Stimulated activated CD8-positive, alpha-beta memory T cell treated with anti-CD3 and anti-CD28 coated beads, Interleukin-12 subunit alpha, Interleukin-12 subunit beta, amount 100 ng/mL, for 1 hour (primary cell): Measurements from ENCODE around the gene LRRC27.
"Not testable (repeated sequence)": the region's sequence is repeated elsewhere in the genome, so short reads cannot be mapped to it uniquely, and the experiment has no call there.

Experiments used
- DNase-seq: peaks from one replicate; pipeline ENCODE4 v3.0.0-alpha.2; 2020; ENCODE audit warnings: low read depth

Gene LRRC27

GRCh38 chr10:132314881-132315280 lies 17.1 kb upstream of the LRRC27 start:
- DNase-seq = not testable (repeated sequence)

- DNase-seq = no peak
Observed at GRCh38 chr10:132316133-132316532, 15.9 kb upstream of the LRRC27 start.

DNA sequence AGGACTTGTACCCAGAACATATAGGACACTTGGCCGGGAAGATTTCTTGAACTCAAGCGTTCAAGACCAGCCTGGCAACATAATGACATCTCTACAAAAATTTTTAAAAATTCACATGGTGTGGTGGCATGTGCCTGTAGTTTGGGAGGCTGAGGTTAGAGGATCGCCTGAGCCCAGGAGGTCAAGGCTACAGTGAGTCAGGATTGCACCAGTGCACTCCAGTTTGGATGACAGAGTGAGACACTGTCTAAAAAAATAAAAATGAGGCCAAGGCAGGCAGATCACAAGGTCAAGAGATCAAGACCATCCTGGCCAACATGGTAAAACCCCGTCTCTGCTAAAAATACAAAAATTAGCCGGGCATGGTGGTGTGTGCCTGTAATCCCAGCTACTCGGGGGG lies 14.5 kb upstream of the LRRC27 start:
- not testable (repeated sequence) for DNase-seq

- no peak for DNase-seq
Observed at GRCh38 chr10:132319853-132320653, 11.9 kb upstream of the LRRC27 start.

GRCh38 chr10:132320654-132321469 lies 11.1 kb upstream of the LRRC27 start:
- no peak for DNase-seq

- no peak for DNase-seq
Observed at GRCh38 chr10:132321726-132322125, 10.3 kb upstream of the LRRC27 start.

DNA sequence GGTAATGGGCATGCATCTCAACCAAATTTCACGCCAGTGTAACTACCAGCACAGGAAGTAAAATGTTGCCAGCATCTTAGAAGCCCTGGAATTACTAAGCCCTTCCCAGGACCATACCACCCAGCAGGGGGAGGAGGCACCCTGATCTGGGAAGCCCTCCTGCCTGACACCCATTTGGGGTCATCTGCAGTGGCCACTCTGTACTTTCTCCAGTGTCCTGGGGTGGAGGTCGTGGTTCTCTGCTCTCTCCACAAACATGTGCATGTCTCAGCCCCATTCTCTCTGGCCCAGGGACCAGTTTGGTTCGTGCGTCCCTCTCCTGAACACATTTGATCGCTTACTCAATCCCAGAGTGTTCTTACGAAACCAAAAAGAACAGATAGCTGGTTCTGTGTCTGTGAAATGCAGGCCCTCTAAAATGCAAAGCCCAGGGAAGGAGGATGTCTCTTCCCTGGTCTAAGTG lies 9.4 kb upstream of the LRRC27 start:
- DNase-seq = no peak

- DNase-seq = no peak
Observed at GRCh38 chr10:132324186-132324585, 7.8 kb upstream of the LRRC27 start.

- DNase-seq = no peak
Observed at GRCh38 chr10:132326344-132326889, 5.6 kb upstream of the LRRC27 start.

DNA sequence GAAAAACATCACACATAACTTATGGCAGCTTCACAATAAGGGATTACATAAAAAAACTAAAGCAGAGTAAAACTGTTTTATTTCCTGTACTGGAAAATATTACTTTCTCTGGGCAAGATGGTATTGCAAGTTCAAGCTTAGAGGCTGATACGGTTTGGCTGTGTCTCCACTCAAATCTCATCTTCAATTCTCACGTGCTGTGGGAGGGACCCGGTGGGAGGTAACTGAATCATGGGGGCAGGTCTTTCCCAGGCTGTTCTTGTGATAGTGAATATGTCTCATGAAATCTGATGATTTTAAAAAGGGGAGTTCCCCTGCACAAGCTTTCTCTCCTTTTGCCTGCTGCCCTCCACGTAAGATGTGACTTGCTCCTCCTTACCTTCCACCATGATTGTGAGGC lies 5.1 kb upstream of the LRRC27 start:
- DNase-seq = no peak

- DNase-seq = no peak
Observed at GRCh38 chr10:132328106-132328505, 3.9 kb upstream of the LRRC27 start.

DNA sequence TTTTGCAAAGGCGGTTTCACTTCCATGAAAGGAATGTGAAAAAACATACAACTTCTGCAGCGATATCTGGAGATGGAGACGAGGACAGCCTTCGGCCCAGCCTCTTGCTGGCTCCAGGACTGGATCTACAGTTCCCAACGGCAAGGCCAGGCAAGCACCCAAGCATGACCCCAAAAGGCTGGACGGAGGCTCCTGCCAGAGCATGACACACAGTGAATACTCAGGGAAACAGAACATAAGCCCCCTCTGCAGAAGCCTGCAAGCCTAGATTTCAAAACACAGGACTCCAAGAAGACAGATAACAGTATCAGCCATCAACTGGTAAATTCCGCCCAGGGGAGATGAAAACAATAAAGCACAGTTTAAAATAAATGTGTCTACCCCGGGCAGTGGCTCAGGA lies 3.3 kb upstream of the LRRC27 start:
- DNase-seq = no peak

DNA sequence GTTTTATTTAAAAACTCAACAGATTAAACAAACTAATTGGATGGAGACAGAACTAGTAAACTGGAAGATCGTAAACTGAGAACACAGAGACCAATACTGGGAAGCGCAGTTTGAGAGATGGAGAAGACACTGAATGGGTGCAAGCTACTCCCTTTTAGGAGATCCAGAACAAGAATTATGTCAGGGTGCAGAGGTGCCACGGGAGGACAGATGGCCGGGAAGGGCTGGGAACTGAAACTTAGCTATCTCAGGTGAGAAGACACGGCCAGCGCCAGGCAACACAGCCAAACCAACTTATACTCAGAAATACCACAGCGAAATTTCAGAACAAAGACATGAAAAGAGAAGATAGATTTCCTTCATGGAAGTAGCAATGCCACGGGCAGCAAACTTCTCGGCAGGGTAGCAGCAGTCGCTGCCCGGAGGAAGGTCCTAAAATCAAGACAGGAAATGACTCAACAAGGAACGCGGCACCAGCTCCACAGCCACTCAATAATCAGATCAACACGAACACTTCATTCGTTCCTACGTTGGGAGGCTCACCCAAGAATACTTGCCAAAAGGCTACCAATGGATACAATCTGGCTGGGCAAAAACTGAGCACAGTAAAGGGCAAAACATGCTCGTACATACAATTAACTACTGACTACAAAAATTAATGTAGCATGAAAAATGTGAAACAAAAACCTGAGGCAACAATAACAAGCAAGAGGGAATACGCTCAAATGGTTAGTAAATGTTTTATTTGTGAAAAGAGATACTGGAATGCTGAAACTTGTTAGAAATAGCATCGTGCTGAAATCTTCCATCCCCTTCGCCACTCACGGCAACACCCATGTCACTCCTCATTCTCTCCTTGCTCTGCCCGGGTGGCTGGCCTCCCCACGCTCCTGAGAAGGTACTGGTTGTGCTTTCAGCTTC lies 2.2 kb upstream of the LRRC27 start:
- peak; percentile 20 for DNase-seq

DNA sequence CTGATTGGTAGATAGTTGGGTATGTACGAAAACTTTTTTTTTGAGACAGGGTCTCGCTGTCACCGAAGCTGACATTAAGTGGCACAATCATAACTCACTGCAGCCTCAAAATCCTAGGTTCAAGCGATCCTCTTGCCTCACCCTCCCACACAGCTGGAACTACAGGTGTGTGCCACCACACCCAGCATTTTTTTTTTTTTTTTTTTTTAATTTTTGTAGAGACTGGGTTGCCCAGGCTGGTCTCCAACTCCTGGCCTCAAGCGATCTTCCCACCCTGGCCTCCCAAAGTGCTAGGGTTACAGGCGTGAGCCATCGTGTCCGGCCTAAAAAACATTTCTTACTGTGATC lies 1.5 kb upstream of the LRRC27 start:
- no peak for DNase-seq

DNA sequence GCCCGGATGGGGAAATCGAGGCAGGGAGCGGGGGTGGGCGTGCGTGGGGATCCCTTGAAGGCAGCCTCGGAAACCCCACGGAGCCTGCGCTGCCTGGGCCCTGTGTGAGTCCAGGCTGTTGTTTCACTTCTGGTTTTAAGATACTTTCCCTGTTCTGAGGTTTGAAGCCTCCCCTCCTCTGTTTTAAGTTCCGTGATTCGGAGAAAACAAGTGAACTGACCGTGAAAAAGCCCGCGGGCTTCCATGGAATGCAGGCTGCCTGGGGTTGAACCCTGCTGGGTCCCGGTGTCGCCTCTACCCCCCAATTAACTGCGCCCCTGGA lies 401 bp downstream of the LRRC27 start:
- DNase-seq = no peak

- no peak for DNase-seq
Observed at GRCh38 chr10:132333386-132333785, 1.4 kb downstream of the LRRC27 start.

DNA sequence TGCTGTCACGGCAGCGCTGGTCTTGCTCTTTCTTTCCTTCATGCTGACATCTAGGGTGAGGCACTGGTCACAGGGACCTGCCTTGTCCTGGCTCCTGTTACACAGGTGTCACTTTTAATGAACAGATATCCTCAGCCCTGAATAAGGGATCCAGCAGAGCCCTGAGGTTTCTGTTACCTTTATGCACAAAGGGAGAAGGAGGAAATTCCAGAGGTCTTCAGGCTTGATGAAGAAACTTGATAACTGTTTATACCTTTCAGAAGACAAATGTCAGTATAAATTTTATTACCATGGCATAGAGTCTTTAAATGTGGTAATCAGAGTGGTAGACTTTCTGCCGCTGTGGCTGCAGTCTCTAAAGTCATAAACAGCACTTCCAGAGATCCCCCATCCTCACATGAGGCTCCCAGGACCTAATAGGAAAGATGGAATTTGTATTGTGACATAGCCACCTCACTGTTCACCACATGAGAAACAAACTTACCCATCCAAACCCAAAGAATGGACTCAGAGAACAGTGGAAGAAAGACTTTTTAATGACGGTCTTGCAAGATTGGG lies 2.7 kb downstream of the LRRC27 start:
- no peak for DNase-seq

- DNase-seq = peak; percentile 13
Observed at GRCh38 chr10:132335189-132336063, 3.4 kb downstream of the LRRC27 start.

GRCh38 chr10:132336064-132336746 lies 4.2 kb downstream of the LRRC27 start:
- DNase-seq = no peak

DNA sequence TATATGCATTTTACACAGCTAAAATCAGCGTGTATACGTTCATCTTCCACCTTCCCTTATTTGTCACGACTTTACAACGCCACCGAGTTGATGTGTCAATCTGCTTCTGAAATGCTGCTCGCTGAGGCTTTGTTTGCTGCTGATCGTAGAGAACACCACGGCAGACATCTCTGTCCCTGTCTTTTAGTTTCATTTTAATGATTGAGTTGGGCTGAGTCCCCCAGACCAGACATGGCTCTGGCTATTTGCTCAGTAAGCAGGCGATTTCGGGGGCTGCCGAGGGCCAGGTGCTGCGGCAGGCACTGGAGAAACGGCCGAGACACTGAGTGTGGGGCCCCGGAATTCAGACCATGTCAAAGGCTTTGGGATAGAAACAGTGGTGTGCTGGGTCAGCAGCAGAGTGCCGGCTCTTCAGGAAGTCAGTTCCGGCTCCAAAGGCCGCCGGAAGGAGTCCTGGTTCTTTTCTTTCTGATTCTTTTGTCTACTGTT lies 5.0 kb downstream of the LRRC27 start:
- no peak for DNase-seq
